HG02884 (cell line): ENCODE data around the gene UBL4A.

Experiments
- ATAC-seq: cut with Tn5 transposase; IDR thresholded peaks from one replicate; pipeline ENCODE4 v1.9.1; 2021; ENCODE audit warnings: mild to moderate bottlenecking, moderate library complexity; ENCODE audit not compliant: unreplicated experiment

UBL4A gene

GRCh38 chrX:154484255-154485149 is 1.9 kb downstream of the UBL4A start:
- ATAC-seq, result no peak

GRCh38 chrX:154483325-154483724 is 3.1 kb downstream of the UBL4A start:
- no peak for ATAC-seq

GRCh38 chrX:154482786-154483185 is 3.6 kb downstream of the UBL4A start:
- ATAC-seq, result no peak

- no peak for ATAC-seq
Observed at GRCh38 chrX:154481911-154482601, 4.4 kb downstream of the UBL4A start.

GRCh38 chrX:154481195-154481594 is 5.2 kb downstream of the UBL4A start:
- ATAC-seq, result no peak

- ATAC-seq, result peak; percentile 75
Observed at GRCh38 chrX:154478728-154479622, 7.4 kb downstream of the UBL4A start, which contains the start of gene LAGE3. LAGE3 (minus strand) TSS chrX:154479281; CDS start chrX:154478915, 366 bp downstream.

GRCh38 chrX:154477891-154478477 is 8.4 kb downstream of the UBL4A start:
- ATAC-seq, result no peak

- ATAC-seq, result no peak
Observed at GRCh38 chrX:154476821-154477220, 9.6 kb downstream of the UBL4A start.

- ATAC-seq, result no peak
Observed at GRCh38 chrX:154473683-154474082, 12.7 kb downstream of the UBL4A start.

GRCh38 chrX:154472685-154473632 is 13.5 kb downstream of the UBL4A start:
- no peak for ATAC-seq

GRCh38 chrX:154471839-154472684 is 14.4 kb downstream of the UBL4A start:
- ATAC-seq, result no peak

- no peak for ATAC-seq
Observed at GRCh38 chrX:154470914-154471568, 15.4 kb downstream of the UBL4A start.

- no peak for ATAC-seq
Observed at GRCh38 chrX:154470434-154470833, 16.0 kb downstream of the UBL4A start.

GRCh38 chrX:154469880-154470279 is 16.5 kb downstream of the UBL4A start:
- no peak for ATAC-seq

GRCh38 chrX:154469114-154469513 is 17.3 kb downstream of the UBL4A start:
- ATAC-seq, result no peak

- no peak for ATAC-seq
Observed at GRCh38 chrX:154468217-154468616, 18.2 kb downstream of the UBL4A start.

GRCh38 chrX:154467556-154467955 is 18.9 kb downstream of the UBL4A start:
- ATAC-seq, result no peak

GRCh38 chrX:154466907-154467306 is 19.5 kb downstream of the UBL4A start:
- no peak for ATAC-seq
